DMS 273 treated with DMSO at 0.1 percent for 48 hours (cell line): ENCODE data around the gene BABAM2.

Experiments
- DNase-seq: peaks from one replicate; lab custom pipeline; 2025; lab: John Stamatoyannopoulos, UW

Gene BABAM2

GRCh38 chr2:28380219-28380618 lies 489.7 kb downstream of the BABAM2 start:
- no peak for DNase-seq

GRCh38 chr2:28381225-28382180 lies 491.0 kb downstream of the BABAM2 start:
- DNase-seq, result no peak

GRCh38 chr2:28382755-28383154 lies 492.2 kb downstream of the BABAM2 start:
- DNase-seq, result no peak

- no peak for DNase-seq
These were observed 496.8 kb downstream of the BABAM2 start for GRCh38 chr2:28387082-28387960.
